Kidney (tissue), 14 donors: ENCODE measurements around the gene B4GALT6. TPM values are rescaled to one million over a fixed set of nuclear protein-coding genes. Genes with fewer than 3 reads are reported as not detected.

Source experiments
- DNase-seq, 5 donors: peaks; one replicate each; pipeline ENCODE4 v3.0.0-alpha.2; 2013 to 2020
- FAIRE-seq: peaks from 2 replicates; lab custom pipeline; 2012; peaks lifted over from hg19 to GRCh38; lab: Jason Lieb, UNC
- H3K27ac ChIP-seq, 2 donors: one replicate each; pipeline ENCODE4 v1.7.0; 2013; ENCODE audit warnings: low read depth in 2 of 2, low read length in 2 of 2, inconsistent platforms in 1 of 2
- H3K27me3 ChIP-seq: one replicate; pipeline ENCODE4 v1.7.1; 2013; ENCODE audit warnings: low read length, inconsistent platforms; ENCODE audit not compliant: control insufficient read depth, insufficient read depth
- H3K36me3 ChIP-seq, 3 donors: one replicate each; pipeline versions ENCODE4 v1.7.0 to v1.7.1; 2013; ENCODE audit warnings: low read length in 3 of 3, control low read depth in 1 of 3, inconsistent platforms in 1 of 3; ENCODE audit not compliant: insufficient read depth in 3 of 3, control insufficient read depth in 2 of 3
- H3K4me1 ChIP-seq, 3 donors: one replicate each; pipeline versions ENCODE4 v1.7.0 to v1.7.1; 2013; ENCODE audit warnings: low read length in 3 of 3, inconsistent platforms in 1 of 3, low read depth in 1 of 3; ENCODE audit not compliant: control insufficient read depth in 2 of 3, insufficient read depth in 2 of 3
- H3K4me3 ChIP-seq, 3 donors: one replicate each; pipeline versions ENCODE4 v1.7.0 to v1.8.1; 2013; ENCODE audit warnings: low read length in 3 of 3, control low read depth in 1 of 3, inconsistent platforms in 1 of 3
- H3K9ac ChIP-seq, 3 donors: one replicate each; pipeline versions ENCODE4 v1.7.0 to v1.7.1; 2013; ENCODE audit warnings: low read length in 3 of 3, control low read depth in 1 of 3, inconsistent platforms in 1 of 3
- H3K9me3 ChIP-seq, 3 donors: one replicate each; pipeline versions ENCODE4 v1.7.0 to v1.7.1; 2013; ENCODE audit warnings: low read length in 3 of 3, control low read depth in 1 of 3, inconsistent platforms in 1 of 3; ENCODE audit not compliant: control insufficient read depth in 2 of 3, insufficient read depth in 1 of 3
- intact Hi-C: fragments of 100-400 bp; cut with DNase I; formaldehyde crosslinking; loops from one replicate; pipeline ENCODE4 v1.11.1; 2022
- polyA plus RNA-seq: library from polyadenylated mRNA; stranded (reverse); fragments of 350-450 nt; fragmentation: Illumina TruSeq; extraction: RNeasy Lipid Tissue Mini Kit (QIAGEN cat#74804); gene quantifications from one replicate; pipeline ENCODE4 v1.2.3, GENCODE V29; 2014; ENCODE audit warnings: low read depth, low replicate concordance; ENCODE audit not compliant: insufficient read depth
- total RNA-seq: library from RNA; stranded (reverse); fragmentation: NEBNext Ultra II Directional; extraction: Animal tissue kit (Norgen Biotek cat#: 25700); gene quantifications from one replicate; pipeline ENCODE4 v1.2.1, GENCODE V29; 2021
- TF ChIP-seq, protein P1 (sequence below): IDR thresholded peaks from 3 replicates; pipeline ENCODE4 v1.5.1; 2012; ENCODE audit warnings: mild to moderate bottlenecking, moderate library complexity, borderline replicate concordance; ENCODE audit not compliant: insufficient read depth; ENCODE audit errors: extremely low read depth
- donor health status: control.
- donor health status: control.
- donor health status: control.
- donor health status: control.
- donor health status: control.
- donor health status: DM: yes; HTN: yes; CAD: no.
- donor health status: Normal renal cell carcinoma (clear cell type).

Gene B4GALT6
- total and polyA plus RNA-seq, 2 donors from 2014 or later: 2.1 to 4.2 TPM

DNA sequence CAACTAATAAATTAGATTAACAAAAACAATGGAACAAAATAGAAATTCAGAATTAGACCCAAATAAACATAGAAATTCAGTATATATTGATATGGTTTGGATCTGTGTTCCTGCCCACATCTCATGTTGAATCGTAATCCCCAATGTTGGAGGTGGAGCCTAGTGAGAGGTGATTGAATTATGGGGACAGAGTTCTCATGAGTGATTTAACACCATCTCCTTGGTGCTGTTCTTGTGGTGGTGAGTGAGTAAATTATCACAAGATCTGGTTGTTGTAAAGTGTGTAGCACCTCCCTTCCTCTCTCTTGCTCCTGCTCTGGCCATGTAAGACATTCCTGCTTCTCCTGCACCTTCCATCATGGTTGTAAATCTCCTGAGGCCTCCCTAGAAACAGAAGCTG, 16.6 kb upstream of the B4GALT6 start:
- Histone ChIP-seq H3K4me3 (no peak overlapping the region), H3K36me3 (no peaks in the 10 kb centered on the region), H3K27ac (no peak overlapping the region), H3K9ac (no peak overlapping the region), H3K27me3 (no peaks in the 10 kb centered on the region), H3K4me1 (no peaks in the 10 kb centered on the region), H3K9me3 (peaks cover 0 to 2% (median 0%) of the 10 kb centered on the region in 3 donors)
- TF ChIP-seq, protein P1, sequence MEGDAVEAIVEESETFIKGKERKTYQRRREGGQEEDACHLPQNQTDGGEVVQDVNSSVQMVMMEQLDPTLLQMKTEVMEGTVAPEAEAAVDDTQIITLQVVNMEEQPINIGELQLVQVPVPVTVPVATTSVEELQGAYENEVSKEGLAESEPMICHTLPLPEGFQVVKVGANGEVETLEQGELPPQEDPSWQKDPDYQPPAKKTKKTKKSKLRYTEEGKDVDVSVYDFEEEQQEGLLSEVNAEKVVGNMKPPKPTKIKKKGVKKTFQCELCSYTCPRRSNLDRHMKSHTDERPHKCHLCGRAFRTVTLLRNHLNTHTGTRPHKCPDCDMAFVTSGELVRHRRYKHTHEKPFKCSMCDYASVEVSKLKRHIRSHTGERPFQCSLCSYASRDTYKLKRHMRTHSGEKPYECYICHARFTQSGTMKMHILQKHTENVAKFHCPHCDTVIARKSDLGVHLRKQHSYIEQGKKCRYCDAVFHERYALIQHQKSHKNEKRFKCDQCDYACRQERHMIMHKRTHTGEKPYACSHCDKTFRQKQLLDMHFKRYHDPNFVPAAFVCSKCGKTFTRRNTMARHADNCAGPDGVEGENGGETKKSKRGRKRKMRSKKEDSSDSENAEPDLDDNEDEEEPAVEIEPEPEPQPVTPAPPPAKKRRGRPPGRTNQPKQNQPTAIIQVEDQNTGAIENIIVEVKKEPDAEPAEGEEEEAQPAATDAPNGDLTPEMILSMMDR: no peak
- FAIRE-seq: no peak
- intact Hi-C loops: no loop called here
- no peak for DNase-seq

DNA sequence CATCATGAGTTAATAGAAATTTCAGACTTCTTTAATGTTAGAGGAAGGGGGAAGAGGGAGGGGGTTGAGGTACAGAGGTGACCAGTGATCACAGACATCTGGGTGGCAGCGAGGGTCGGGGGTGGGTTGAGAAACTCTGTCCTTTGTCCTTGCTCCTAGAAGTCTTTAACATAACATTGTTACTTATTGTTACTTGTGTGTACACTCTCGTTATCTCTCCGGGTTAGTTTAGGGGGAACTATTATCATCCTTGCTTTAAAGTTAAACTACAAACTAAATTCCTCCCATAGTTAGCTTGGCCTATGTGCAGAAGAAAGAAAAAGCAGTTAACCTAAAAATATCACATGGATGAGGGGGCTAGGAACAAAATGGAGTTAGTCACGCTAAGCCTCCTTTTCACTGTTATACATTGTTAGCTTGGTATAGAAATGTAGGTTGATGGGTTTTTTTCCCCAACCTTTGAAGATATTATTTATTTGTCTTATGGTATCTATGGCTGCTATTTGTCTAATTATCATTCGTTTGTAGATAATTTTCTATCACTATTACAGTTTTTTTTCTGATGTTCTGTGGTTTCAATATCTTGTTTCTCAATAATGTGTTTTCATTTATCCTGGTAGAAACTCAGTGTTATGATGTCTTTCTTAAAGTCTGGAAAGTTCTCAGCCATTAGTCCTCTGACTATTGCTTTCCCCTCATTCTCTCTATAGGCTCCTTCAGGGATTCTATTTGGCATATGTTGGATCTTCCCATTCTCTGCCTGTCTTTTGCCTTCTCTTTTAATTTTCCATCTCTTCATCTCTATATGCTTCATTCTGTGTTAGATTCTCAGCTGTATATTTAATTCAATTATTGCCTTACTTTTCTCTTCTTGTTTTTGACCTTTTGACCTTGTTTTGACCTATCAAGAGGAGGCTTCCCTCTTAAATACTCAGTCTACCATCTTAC, 13.2 kb upstream of the B4GALT6 start:
- Histone ChIP-seq H3K4me1 (no peaks in the 10 kb centered on the region), H3K4me3 (no peak overlapping the region), H3K27me3 (no peaks in the 10 kb centered on the region), H3K27ac (no peak overlapping the region), H3K9me3 (peaks cover 0 to 2% (median 0%) of the 10 kb centered on the region in 3 donors), H3K9ac (no peak overlapping the region), H3K36me3 (no peaks in the 10 kb centered on the region)
- no peak for FAIRE-seq
- DNase-seq: no peak
- intact Hi-C loops: no loop called here
- TF ChIP-seq, protein P1: no peak

DNA sequence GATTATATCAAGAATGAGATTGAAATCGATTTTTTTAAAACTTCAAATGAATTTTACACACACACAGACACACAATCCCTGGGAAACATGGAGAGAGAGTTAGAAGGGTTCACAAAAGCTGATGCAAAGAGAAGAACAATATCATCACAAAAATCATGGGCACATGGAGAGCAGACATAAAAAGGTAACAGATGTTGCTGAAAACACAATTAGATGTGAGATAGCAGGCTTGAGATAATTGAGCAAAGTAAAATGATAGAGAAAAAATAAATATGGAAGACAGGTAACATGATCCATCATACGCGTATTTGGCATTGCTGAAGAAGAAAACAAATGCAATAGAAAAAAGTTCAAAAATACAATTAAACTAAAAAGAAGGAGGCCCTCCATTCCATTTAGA, 11.6 kb upstream of the B4GALT6 start:
- no peak for FAIRE-seq
- Histone ChIP-seq H3K4me3 (no peak overlapping the region), H3K27me3 (no peaks in the 10 kb centered on the region), H3K9ac (no peak overlapping the region), H3K9me3 (peaks cover 0 to 2% (median 0%) of the 10 kb centered on the region in 3 donors), H3K4me1 (no peaks in the 10 kb centered on the region), H3K36me3 (no peaks in the 10 kb centered on the region), H3K27ac (no peak overlapping the region)
- no peak for DNase-seq
- TF ChIP-seq, protein P1: no peak
- intact Hi-C loops: no loop called here
